ENCODE data around the gene INPPL1. TPM values are rescaled to one million over a fixed set of nuclear protein-coding genes. Genes with fewer than 3 reads are reported as not detected.

INPPL1 gene
- total RNA-seq, 1 experiment from 2014 or later, result 203 TPM

- no peak overlapping the region for H3K4me3 Mint-ChIP-seq (ENCODE audit: low read depth, unreplicated experiment)
- no peaks in the 10 kb centered on the region for H3K4me1 Mint-ChIP-seq (ENCODE audit: low read depth, unreplicated experiment)
- no TSS peak for BruUV-seq (replicated peaks)
- H3K9me3 Mint-ChIP-seq (ENCODE audit: low read depth, unreplicated experiment), result no peaks in the 10 kb centered on the region
- TF ChIP-seq, protein P1, sequence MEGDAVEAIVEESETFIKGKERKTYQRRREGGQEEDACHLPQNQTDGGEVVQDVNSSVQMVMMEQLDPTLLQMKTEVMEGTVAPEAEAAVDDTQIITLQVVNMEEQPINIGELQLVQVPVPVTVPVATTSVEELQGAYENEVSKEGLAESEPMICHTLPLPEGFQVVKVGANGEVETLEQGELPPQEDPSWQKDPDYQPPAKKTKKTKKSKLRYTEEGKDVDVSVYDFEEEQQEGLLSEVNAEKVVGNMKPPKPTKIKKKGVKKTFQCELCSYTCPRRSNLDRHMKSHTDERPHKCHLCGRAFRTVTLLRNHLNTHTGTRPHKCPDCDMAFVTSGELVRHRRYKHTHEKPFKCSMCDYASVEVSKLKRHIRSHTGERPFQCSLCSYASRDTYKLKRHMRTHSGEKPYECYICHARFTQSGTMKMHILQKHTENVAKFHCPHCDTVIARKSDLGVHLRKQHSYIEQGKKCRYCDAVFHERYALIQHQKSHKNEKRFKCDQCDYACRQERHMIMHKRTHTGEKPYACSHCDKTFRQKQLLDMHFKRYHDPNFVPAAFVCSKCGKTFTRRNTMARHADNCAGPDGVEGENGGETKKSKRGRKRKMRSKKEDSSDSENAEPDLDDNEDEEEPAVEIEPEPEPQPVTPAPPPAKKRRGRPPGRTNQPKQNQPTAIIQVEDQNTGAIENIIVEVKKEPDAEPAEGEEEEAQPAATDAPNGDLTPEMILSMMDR (IDR thresholded peaks at IDR 0.05; ENCODE audit: unreplicated experiment), result no peak
- no peak for DNase-seq
- CTCF ChIA-PET, result no interaction called here
- H3K27me3 Mint-ChIP-seq (ENCODE audit: unreplicated experiment), result no peaks in the 10 kb centered on the region
- no peak overlapping the region for H3K27ac Mint-ChIP-seq (ENCODE audit: unreplicated experiment)
- no peaks in the 10 kb centered on the region for H3K36me3 Mint-ChIP-seq (ENCODE audit: insufficient read depth, unreplicated experiment)
- intact Hi-C loops (cut with micrococcal nuclease; ENCODE audit: unreplicated experiment), result no loop called here
Measured at GRCh38 chr11:72274435-72274834, 49.9 kb downstream of the INPPL1 start.

- DNase-seq, result no peak
- H3K9me3 Mint-ChIP-seq (ENCODE audit: low read depth, unreplicated experiment), result peaks cover 4% of the 10 kb centered on the region
- peaks cover 14% of the 10 kb centered on the region for H3K27me3 Mint-ChIP-seq (ENCODE audit: unreplicated experiment)
- TF ChIP-seq, protein P1 (IDR thresholded peaks at IDR 0.05; ENCODE audit: unreplicated experiment), result no peak
- no peak overlapping the region for H3K4me3 Mint-ChIP-seq (ENCODE audit: low read depth, unreplicated experiment)
- BruUV-seq (replicated peaks), result no TSS peak
- intact Hi-C loops (cut with micrococcal nuclease; ENCODE audit: unreplicated experiment), result no loop called here
- no peak overlapping the region for H3K27ac Mint-ChIP-seq (ENCODE audit: unreplicated experiment)
- CTCF ChIA-PET, result no interaction called here
- no peaks in the 10 kb centered on the region for H3K36me3 Mint-ChIP-seq (ENCODE audit: insufficient read depth, unreplicated experiment)
- H3K4me1 Mint-ChIP-seq (ENCODE audit: low read depth, unreplicated experiment), result no peaks in the 10 kb centered on the region
Measured at GRCh38 chr11:72278905-72279304, 54.3 kb downstream of the INPPL1 start.

DNA sequence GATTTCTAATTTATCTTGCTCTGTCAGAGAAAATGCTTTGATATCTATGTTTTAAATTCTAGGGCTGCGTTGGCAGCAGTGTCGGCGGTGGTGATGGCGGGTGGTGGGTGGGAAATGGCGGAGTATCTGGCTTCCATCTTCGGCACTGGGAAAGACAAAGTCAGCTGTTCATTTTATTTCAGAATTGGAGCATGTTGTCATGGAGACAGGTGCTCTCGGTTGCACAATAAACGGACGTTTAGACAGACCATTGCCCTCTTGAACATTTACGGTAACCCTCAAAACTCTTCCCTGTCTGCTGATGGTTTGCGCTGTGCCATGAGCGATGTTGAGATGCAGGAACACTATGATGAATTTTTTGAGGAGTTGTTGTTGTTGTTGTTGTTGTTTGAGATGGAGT lies 55.5 kb downstream of the INPPL1 start:
- TF ChIP-seq, protein P1 (IDR thresholded peaks at IDR 0.05; ENCODE audit: unreplicated experiment), result no peak
- Mint-ChIP-seq H3K36me3 (ENCODE audit: insufficient read depth, unreplicated experiment) (no peaks in the 10 kb centered on the region), H3K4me3 (ENCODE audit: low read depth, unreplicated experiment) (no peak overlapping the region), H3K27me3 (ENCODE audit: unreplicated experiment) (peaks cover 22% of the 10 kb centered on the region), H3K9me3 (ENCODE audit: low read depth, unreplicated experiment) (peaks cover 4% of the 10 kb centered on the region), H3K4me1 (ENCODE audit: low read depth, unreplicated experiment) (no peaks in the 10 kb centered on the region), H3K27ac (ENCODE audit: unreplicated experiment) (no peak overlapping the region)
- BruUV-seq (replicated peaks), result no TSS peak
- intact Hi-C loops (cut with micrococcal nuclease; ENCODE audit: unreplicated experiment), result no loop called here
- CTCF ChIA-PET, result no interaction called here
- DNase-seq, result no peak

DNA sequence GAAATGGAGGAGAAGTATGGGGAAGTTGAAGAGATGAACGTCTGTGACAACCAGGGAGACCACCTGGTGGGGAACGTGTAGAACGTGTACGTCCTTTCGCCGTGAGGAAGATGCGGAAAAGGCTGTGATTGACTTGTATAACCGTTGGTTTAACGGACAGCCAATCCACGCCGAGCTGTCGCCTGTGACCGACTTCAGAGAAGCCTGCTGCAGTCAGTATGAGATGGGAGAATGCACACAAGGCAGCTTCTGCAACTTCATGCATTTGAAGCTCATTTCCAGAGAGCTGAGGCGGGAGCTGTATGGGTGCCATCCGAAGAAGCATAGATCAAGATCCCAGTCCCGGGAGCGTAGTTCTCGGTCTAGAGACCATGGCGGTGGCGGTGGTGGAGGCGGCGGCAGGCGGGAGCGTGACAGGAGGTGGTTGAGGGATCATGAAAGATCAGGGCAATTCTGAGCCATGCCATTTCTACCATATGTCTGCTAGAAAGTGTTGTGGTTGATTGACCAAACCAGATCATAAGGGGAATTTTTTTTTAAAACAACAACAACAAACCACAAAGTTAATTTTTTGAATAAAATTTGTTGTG lies 56.3 kb downstream of the INPPL1 start:
- H3K27me3 Mint-ChIP-seq (ENCODE audit: unreplicated experiment), result peaks cover 22% of the 10 kb centered on the region
- H3K9me3 Mint-ChIP-seq (ENCODE audit: low read depth, unreplicated experiment), result peaks cover 4% of the 10 kb centered on the region
- no peak overlapping the region for H3K27ac Mint-ChIP-seq (ENCODE audit: unreplicated experiment)
- no TSS peak for BruUV-seq (replicated peaks)
- no peak overlapping the region for H3K4me3 Mint-ChIP-seq (ENCODE audit: low read depth, unreplicated experiment)
- TF ChIP-seq, protein P1 (IDR thresholded peaks at IDR 0.05; ENCODE audit: unreplicated experiment), result no peak
- H3K36me3 Mint-ChIP-seq (ENCODE audit: insufficient read depth, unreplicated experiment), result no peaks in the 10 kb centered on the region
- CTCF ChIA-PET, result no interaction called here
- H3K4me1 Mint-ChIP-seq (ENCODE audit: low read depth, unreplicated experiment), result no peaks in the 10 kb centered on the region
- intact Hi-C loops (cut with micrococcal nuclease; ENCODE audit: unreplicated experiment), result no loop called here
- DNase-seq, result no peak
